ENCODE data around the gene SYT12. TPM values are rescaled to one million over a fixed set of nuclear protein-coding genes. Genes with fewer than 3 reads are reported as not detected.

The SYT12 gene, protein sequence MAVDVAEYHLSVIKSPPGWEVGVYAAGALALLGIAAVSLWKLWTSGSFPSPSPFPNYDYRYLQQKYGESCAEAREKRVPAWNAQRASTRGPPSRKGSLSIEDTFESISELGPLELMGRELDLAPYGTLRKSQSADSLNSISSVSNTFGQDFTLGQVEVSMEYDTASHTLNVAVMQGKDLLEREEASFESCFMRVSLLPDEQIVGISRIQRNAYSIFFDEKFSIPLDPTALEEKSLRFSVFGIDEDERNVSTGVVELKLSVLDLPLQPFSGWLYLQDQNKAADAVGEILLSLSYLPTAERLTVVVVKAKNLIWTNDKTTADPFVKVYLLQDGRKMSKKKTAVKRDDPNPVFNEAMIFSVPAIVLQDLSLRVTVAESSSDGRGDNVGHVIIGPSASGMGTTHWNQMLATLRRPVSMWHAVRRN
- total RNA-seq (not detected), total RNA-seq (0 to 0.31 (median 0) reads per million in 172 experiments)
- polyA plus RNA-seq (2013, experiment 1 of 2), result not detected
- polyA plus RNA-seq (2013, experiment 2 of 2), result not detected

DNA sequence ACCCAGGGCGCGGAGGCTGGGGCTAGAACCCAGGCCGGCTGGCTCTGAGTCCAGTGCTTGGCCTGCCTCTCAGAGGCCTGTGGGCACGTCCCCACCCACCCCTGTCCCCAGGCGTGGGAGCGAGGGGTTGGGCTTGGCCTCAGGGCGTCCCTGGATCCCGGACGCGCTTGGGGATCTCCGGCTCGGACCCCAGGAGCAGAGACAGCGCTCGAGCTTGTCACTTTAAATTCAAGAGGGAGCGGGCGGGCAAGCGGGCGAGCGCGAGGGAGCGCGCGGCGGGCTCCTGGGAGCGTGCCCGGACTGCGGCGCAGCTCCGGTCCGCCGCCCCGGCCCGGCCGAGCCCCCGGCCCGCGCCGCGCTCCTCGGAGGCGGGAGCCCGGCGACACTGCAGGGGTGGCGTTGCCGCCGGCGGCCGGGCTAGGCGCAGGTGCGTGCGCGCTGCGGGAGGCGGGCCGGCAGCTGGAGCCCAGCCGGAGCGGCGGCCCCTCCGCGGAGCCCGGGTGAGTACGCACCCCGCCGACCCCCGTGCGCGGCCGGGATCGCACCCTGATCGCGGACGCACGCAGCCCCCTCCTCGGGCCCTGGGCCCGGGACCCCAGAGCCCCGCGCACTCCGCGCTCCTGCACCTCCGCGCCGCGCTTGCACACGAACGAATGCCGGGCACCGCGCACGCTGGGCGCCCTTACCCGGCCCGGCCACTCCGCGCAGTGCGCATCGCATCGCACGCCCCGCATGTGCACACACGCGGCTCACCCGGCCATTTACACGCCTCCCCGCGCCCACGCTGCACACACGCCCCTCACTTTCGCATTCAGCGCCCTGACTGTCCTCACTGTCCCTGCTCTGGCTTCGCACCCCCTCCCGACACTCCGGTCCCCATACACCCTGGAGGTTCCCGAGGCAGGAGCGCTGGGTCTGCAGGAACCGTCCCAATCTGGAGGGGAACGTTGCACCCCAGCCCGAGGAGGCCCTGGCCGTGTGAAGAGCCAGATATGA is at the start of gene SYT12:
Gene SYT12, plus strand, starts transcription at position 174 of the 996 bp plus-strand sequence. CDS start 7,011 bp downstream, outside the sequence.
- Histone ChIP-seq H3K27me3 (ENCODE audit: control insufficient read depth in 1 of 2, insufficient read depth in 2 of 2, low read length in 2 of 2) (peaks cover 26 to 34% of the 10 kb centered on the region in 2 experiments), H3K27ac (ENCODE audit: low read depth in 1 of 2, low read length in 2 of 2) (no peak within 1 kb of the TSS), H3K9me3 (ENCODE audit: control insufficient read depth in 1 of 2, insufficient read depth in 1 of 2, low read length in 2 of 2) (peaks cover 0 to 26% of the 10 kb centered on the region in 2 experiments), H3K4me1 (ENCODE audit: insufficient read depth, low read length) (peaks cover 34% of the 10 kb centered on the region), H3K4me3 (ENCODE audit: low read length) (peak within 1 kb of the TSS; percentile 24), H3K36me3 (ENCODE audit: insufficient read depth, low read length) (no peaks in the 10 kb centered on the region)
- intact Hi-C loops (cut with DNase I, micrococcal nuclease), result no loop called here
- peak within 1 kb of the TSS; percentile 82 for H3K4me3 Mint-ChIP-seq
- no peak within 1 kb of the TSS for H3K27ac Mint-ChIP-seq
- H3K4me1 Mint-ChIP-seq (ENCODE audit: low read depth), result peaks cover 32% of the 10 kb centered on the region
- no peaks in the 10 kb centered on the region for H3K9me3 Mint-ChIP-seq
- DNase-seq (peak in 2 of 14 experiments; percentile 10 to 28), ATAC-seq (ENCODE audit: poor library complexity) (peak; percentile 27)
- peaks cover 55% of the 10 kb centered on the region for H3K27me3 Mint-ChIP-seq
- CTCF ChIA-PET, result no interaction called here
- no peaks in the 10 kb centered on the region for H3K36me3 Mint-ChIP-seq (ENCODE audit: low read depth)
- TF ChIP-seq CTCF (IDR thresholded peaks at IDR 0.05), result no peak
- POLR2A ChIA-PET, result interaction anchor here (0.6 kb wide), 1 partner anchor 46 kb away, joined by 4 read pairs; no protein-coding TSS in a partner anchor

DNA sequence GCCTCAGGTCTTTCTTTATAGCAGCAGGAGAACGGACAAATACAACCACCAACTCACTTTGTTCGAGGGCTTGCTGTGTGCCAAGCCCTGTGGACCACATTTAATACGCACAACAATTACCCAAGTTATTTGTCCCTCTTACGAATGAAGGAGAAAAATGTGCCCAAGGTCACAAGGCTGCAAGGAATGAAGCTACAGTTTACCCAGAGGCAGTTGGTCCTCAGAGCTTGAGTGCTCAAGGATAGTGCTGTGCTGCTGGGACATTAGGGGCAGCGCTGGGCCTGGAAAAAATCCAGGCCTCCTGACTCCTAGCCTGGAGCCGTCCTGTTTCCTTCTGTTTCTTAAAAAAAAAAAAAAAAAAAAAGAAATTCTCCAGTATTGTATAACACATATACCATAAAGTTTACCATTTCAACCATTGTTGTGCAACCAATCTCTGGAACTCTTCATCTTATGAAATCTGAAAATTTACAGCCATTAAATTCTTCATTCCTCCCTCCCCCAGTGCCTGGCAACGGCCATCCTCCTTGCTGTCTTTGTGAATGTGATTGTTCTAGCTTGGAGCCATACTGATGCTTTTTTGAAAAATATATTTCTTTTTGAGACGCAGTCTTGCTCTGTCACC is 48.9 kb upstream of the SYT12 start:
- Mint-ChIP-seq H3K9me3 (no peaks in the 10 kb centered on the region), H3K27ac (no peak overlapping the region), H3K36me3 (ENCODE audit: low read depth) (no peaks in the 10 kb centered on the region), H3K4me1 (ENCODE audit: low read depth) (no peaks in the 10 kb centered on the region), H3K4me3 (no peak overlapping the region), H3K27me3 (peaks cover 13% of the 10 kb centered on the region)
- TF ChIP-seq CTCF (IDR thresholded peaks at IDR 0.05), result no peak
- DNase-seq, result no peak
- ChIA-PET CTCF (no interaction called here), POLR2A (no interaction called here)
- H3K4me1 ChIP-seq (ENCODE audit: insufficient read depth, low read length), result no peaks in the 10 kb centered on the region
- H3K27me3 ChIP-seq (ENCODE audit: control insufficient read depth in 1 of 2, insufficient read depth in 2 of 2, low read length in 2 of 2), result peaks cover 0 to 3% of the 10 kb centered on the region in 2 experiments
- no peak overlapping the region for H3K4me3 ChIP-seq (ENCODE audit: low read length)
- intact Hi-C loops (cut with DNase I, micrococcal nuclease), result no loop called here
- H3K9me3 ChIP-seq (ENCODE audit: control insufficient read depth in 1 of 2, insufficient read depth in 1 of 2, low read length in 2 of 2), result peaks cover 6 to 35% of the 10 kb centered on the region in 2 experiments
- no peak for ATAC-seq (ENCODE audit: poor library complexity)
- H3K27ac ChIP-seq (ENCODE audit: low read depth in 1 of 2, low read length in 2 of 2), result no peak overlapping the region
- H3K36me3 ChIP-seq (ENCODE audit: insufficient read depth, low read length), result no peaks in the 10 kb centered on the region
